Hepatocyte (in vitro differentiated cells): ENCODE data around the gene DUOXA1. TPM values are rescaled to one million over a fixed set of nuclear protein-coding genes. Genes with fewer than 3 reads are reported as not detected.

Experiments
- DNase-seq: peaks from one replicate; pipeline ENCODE4 v3.0.0-alpha.2; 2016; ENCODE audit warnings: low spot score
- H2AFZ ChIP-seq: fragments of 200-600 bp; sonication (generic); 2 replicates; pipeline ENCODE4 v1.6.0; 2016; ENCODE audit warnings: antibody characterized with exemption, mild to moderate bottlenecking
- H3K27ac ChIP-seq: fragments of 200-600 bp; sonication (generic); 2 replicates; pipeline ENCODE4 v1.5.1; 2016; ENCODE audit warnings: mild to moderate bottlenecking
- H3K27me3 ChIP-seq: fragments of 200-600 bp; sonication (generic); 2 replicates; pipeline ENCODE4 v1.6.1; 2016
- H3K36me3 ChIP-seq: fragments of 200-600 bp; sonication (generic); replicated peaks from 2 replicates; pipeline ENCODE4 v1.5.1; 2016; ENCODE audit warnings: low read depth; ENCODE audit not compliant: insufficient read depth
- H3K4me1 ChIP-seq: fragments of 200-600 bp; sonication (generic); 2 replicates; pipeline ENCODE4 v1.5.1; 2016; ENCODE audit warnings: mild to moderate bottlenecking, moderate library complexity; ENCODE audit not compliant: insufficient read depth
- H3K4me2 ChIP-seq: fragments of 200-600 bp; sonication (generic); 2 replicates; pipeline ENCODE4 v1.6.0; 2016
- H3K4me3 ChIP-seq: fragments of 200-600 bp; sonication (generic); 2 replicates; pipeline ENCODE4 v1.5.1; 2016; ENCODE audit warnings: mild to moderate bottlenecking
- H3K79me2 ChIP-seq: fragments of 200-600 bp; sonication (generic); 2 replicates; pipeline ENCODE4 v1.6.0; 2017; ENCODE audit warnings: mild to moderate bottlenecking
- H3K9me2 ChIP-seq: fragments of 200-600 bp; sonication (generic); replicated peaks from 2 replicates; pipeline ENCODE4 v1.6.0; 2017; ENCODE audit warnings: mild to moderate bottlenecking; ENCODE audit not compliant: insufficient read depth
- H3K9me3 ChIP-seq: fragments of 200-600 bp; sonication (generic); 2 replicates; pipeline ENCODE4 v1.5.1; 2016; ENCODE audit warnings: low read depth, mild to moderate bottlenecking
- H4K20me1 ChIP-seq: fragments of 200-600 bp; sonication (generic); 2 replicates; pipeline ENCODE4 v1.6.0; 2016; ENCODE audit warnings: mild to moderate bottlenecking; ENCODE audit not compliant: insufficient read depth, poor library complexity, severe bottlenecking
- EZH2 ChIP-seq: fragments of 200-600 bp; sonication (generic); IDR thresholded peaks from 2 replicates; pipeline ENCODE4 v1.6.1; 2016; ENCODE audit warnings: antibody characterized with exemption, mild to moderate bottlenecking, borderline replicate concordance
- EZH2phosphoT487 ChIP-seq: fragments of 200-600 bp; sonication (generic); IDR thresholded peaks from one replicate; pipeline ENCODE4 v1.6.1; 2018; ENCODE audit warnings: antibody characterized with exemption, mild to moderate bottlenecking, low read depth, moderate library complexity; ENCODE audit not compliant: unreplicated experiment, severe bottlenecking
- WGBS: methylation state at CpG from one replicate; pipeline ENCODE4 v1.1.6; 2016; ENCODE audit warnings: low lambda C conversion rate; ENCODE audit errors: missing lambda C conversion rate; 5-methylcytosine and 5-hydroxymethylcytosine counted together
- polyA plus RNA-seq: library from polyadenylated mRNA; unstranded; fragments of >200 nt; fragmentation: Nextera tagmentation; extraction: Ambion mirVana; gene quantifications from 2 replicates; pipeline ENCODE4 v1.2.1, GENCODE V29; 2016
- total RNA-seq: library from RNA; depleted of rRNA; stranded (reverse); fragments of >200 nt; gene quantifications from 2 replicates; pipeline ENCODE4 v1.2.3, GENCODE V29; 2014
- TF ChIP-seq, protein P1 (sequence below): fragments of 200-600 bp; sonication (generic); IDR thresholded peaks from 2 replicates; pipeline ENCODE4 v1.5.1; 2016; ENCODE audit warnings: antibody characterized with exemption, mild to moderate bottlenecking; ENCODE audit not compliant: poor library complexity

DUOXA1 gene
- total and polyA plus RNA-seq, 2 experiments from 2014 or later: 10.9 to 15.2 TPM

DNA sequence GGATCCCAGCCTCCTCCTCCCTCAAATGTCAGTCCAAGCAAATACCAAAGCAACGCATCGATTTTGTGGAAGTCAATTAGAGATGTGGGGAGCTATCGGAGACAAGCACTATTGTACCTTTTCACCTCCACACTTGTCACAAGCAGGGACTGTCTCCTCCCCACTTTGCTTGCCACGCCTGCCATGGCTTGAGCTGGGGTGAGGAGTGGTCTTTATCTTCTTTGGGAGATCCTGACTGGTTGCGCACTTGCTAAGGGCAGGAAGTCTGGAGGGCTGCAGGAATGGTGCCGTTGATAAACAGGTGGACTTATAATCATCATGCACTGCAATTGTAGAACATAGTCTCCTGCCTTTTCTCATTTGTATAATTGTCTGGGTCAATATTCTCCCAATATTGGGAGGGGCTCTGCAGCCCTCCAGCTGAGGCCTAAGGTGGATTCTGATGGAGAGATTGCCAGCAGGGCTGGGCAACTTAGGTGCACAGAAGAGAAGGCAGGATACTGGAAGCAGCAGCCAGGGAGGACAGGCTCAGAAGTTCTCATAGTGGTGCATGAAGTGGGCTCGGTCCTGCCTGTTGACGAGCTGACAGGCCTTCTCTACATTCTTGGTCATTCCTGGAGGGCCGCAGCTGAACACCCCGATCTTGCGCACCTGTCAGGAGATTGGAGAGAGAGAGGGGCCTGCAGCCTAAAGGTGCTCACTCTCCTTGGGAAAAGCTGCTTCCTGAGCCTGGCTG is 35.9 kb downstream of the DUOXA1 start:
- Histone ChIP-seq H3K9me2 (no peaks in the 10 kb centered on the region), H2AFZ (no peak overlapping the region), H3K4me3 (no peak overlapping the region), H3K4me2 (no peak overlapping the region), H4K20me1 (no peaks in the 10 kb centered on the region), H3K79me2 (no peaks in the 10 kb centered on the region), H3K36me3 (no peaks in the 10 kb centered on the region), H3K4me1 (peaks cover 7% of the 10 kb centered on the region), H3K27me3 (no peaks in the 10 kb centered on the region), H3K9me3 (no peaks in the 10 kb centered on the region), H3K27ac (no peak overlapping the region)
- WGBS: 91% methylated on average over 11 of the region's 11 CpGs
- no peak for DNase-seq
- TF ChIP-seq, protein P1, sequence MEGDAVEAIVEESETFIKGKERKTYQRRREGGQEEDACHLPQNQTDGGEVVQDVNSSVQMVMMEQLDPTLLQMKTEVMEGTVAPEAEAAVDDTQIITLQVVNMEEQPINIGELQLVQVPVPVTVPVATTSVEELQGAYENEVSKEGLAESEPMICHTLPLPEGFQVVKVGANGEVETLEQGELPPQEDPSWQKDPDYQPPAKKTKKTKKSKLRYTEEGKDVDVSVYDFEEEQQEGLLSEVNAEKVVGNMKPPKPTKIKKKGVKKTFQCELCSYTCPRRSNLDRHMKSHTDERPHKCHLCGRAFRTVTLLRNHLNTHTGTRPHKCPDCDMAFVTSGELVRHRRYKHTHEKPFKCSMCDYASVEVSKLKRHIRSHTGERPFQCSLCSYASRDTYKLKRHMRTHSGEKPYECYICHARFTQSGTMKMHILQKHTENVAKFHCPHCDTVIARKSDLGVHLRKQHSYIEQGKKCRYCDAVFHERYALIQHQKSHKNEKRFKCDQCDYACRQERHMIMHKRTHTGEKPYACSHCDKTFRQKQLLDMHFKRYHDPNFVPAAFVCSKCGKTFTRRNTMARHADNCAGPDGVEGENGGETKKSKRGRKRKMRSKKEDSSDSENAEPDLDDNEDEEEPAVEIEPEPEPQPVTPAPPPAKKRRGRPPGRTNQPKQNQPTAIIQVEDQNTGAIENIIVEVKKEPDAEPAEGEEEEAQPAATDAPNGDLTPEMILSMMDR: no peak
- TF ChIP-seq EZH2phosphoT487 (no peak), EZH2 (no peak)

- WGBS: 91% methylated on average over 4 of the region's 4 CpGs
- peaks cover 13% of the 10 kb centered on the region for H3K4me1 ChIP-seq
- H3K27ac ChIP-seq: no peak overlapping the region
- no peaks in the 10 kb centered on the region for H3K9me3 ChIP-seq
- no peaks in the 10 kb centered on the region for H3K36me3 ChIP-seq
- H4K20me1 ChIP-seq: no peaks in the 10 kb centered on the region
- TF ChIP-seq EZH2phosphoT487 (no peak), EZH2 (no peak)
- TF ChIP-seq, protein P1: no peak
- H3K4me2 ChIP-seq: no peak overlapping the region
- H3K79me2 ChIP-seq: no peaks in the 10 kb centered on the region
- H3K4me3 ChIP-seq: no peak overlapping the region
- no peaks in the 10 kb centered on the region for H3K9me2 ChIP-seq
- no peak for DNase-seq
- H3K27me3 ChIP-seq: no peaks in the 10 kb centered on the region
- H2AFZ ChIP-seq: no peak overlapping the region
Observed at GRCh38 chr15:45093013-45093412, 36.7 kb downstream of the DUOXA1 start.

- no peak overlapping the region for H3K4me3 ChIP-seq
- peak overlapping the region; percentile 92 for H3K27ac ChIP-seq
- TF ChIP-seq, protein P1: no peak
- no peak for TF ChIP-seq EZH2
- no peak for TF ChIP-seq EZH2phosphoT487
- no peaks in the 10 kb centered on the region for H3K36me3 ChIP-seq
- no peaks in the 10 kb centered on the region for H3K9me2 ChIP-seq
- H3K9me3 ChIP-seq: no peaks in the 10 kb centered on the region
- no peak overlapping the region for H3K4me2 ChIP-seq
- no peaks in the 10 kb centered on the region for H3K27me3 ChIP-seq
- H3K4me1 ChIP-seq: peaks cover 19% of the 10 kb centered on the region
- no peaks in the 10 kb centered on the region for H4K20me1 ChIP-seq
- WGBS: 83% methylated on average over 2 of the region's 2 CpGs
- H3K79me2 ChIP-seq: no peaks in the 10 kb centered on the region
- H2AFZ ChIP-seq: no peak overlapping the region
- no peak for DNase-seq
Observed at GRCh38 chr15:45091576-45091975, 38.1 kb downstream of the DUOXA1 start.
